T47D (cell line): ENCODE data around the gene MT4.

Experiments used
- DNase-seq, 2 experiments: peaks; one replicate each; pipeline versions ENCODE4 v3.0.0 to v3.0.0-alpha.2; 2011 to 2012; ENCODE audit warnings: low read depth in 1 of 2, low spot score in 1 of 2
- JUND ChIP-seq: IDR thresholded peaks from 2 replicates; pipeline ENCODE4 v1.6.1; 2012; ENCODE audit warnings: low read depth
- in situ Hi-C: cut with HindIII; loops from 2 replicates; pipeline ENCODE4 v1.10.0; 2016; ENCODE audit warnings: low sequenced_read_pairs, low pct_unique_long_range_greater_than_20kb

Gene MT4

DNA sequence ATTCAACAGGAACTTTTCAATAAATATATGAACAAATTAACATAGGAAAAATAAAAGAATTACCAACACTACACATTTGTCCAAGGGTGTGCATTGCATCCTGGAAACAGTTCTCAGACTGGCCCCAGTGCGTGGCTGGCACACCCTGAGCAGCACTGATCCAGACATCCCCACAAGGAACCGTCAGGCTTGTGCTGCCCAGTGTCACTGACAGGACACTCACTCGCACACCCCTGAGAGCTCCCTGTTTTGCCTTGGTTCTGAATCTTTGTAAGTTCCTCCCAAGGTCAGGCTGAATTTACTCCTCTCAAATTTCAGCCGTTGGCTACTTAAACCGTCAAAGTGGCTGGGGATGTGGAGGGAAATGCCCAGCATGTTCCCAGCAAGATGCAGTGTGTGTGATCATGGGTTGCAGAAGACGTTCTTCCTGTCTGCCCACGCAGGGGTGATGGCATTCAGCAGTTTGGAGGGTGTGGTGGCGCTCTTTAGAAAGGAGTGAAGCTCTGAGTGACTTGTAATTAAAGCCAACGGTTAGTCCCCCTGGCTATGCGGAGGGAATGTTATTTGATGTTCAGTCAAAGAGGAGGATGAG lies 45.2 kb downstream of the MT4 start:
- DNase-seq: peak in 1 of 2 experiments; percentile 87
- TF ChIP-seq JUND: no peak
- in situ Hi-C loops: no loop called here

DNA sequence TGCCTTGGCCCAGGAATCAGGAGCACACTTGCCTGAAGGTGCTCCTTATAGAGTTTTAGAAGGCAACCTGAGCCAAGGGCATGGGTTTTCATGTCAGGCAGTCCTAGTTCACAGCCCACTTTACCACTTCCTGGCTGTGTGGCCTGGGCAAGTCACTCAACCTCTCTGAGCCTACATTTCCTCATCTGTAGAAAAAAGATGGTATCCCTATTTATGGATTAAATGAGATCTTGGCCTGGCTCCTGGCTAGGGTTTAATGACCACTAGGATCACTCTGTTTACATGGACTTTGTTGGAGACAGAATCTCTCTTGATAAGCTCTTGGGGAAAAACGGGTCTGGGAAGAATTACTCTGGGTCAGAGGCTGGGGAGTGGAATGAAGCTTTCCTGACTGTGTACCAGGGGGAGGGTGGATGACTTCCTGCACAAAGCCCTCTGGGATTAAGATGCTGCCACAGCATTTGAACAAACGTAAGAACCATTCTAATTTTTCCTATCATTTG lies 45.8 kb downstream of the MT4 start:
- TF ChIP-seq JUND: no peak
- in situ Hi-C loops: no loop called here
- no peak for DNase-seq

- peak in 1 of 2 experiments; percentile 79 for DNase-seq
- in situ Hi-C loops: no loop called here
- no peak for TF ChIP-seq JUND
These were observed 46.5 kb downstream of the MT4 start for GRCh38 chr16:56611281-56611833.

- no peak for DNase-seq
- TF ChIP-seq JUND: no peak
- in situ Hi-C loops: no loop called here
These were observed 48.8 kb downstream of the MT4 start for GRCh38 chr16:56613706-56614105.

GRCh38 chr16:56614549-56614991 lies 49.7 kb downstream of the MT4 start:
- no peak for DNase-seq
- TF ChIP-seq JUND: no peak
- in situ Hi-C loops: no loop called here

DNA sequence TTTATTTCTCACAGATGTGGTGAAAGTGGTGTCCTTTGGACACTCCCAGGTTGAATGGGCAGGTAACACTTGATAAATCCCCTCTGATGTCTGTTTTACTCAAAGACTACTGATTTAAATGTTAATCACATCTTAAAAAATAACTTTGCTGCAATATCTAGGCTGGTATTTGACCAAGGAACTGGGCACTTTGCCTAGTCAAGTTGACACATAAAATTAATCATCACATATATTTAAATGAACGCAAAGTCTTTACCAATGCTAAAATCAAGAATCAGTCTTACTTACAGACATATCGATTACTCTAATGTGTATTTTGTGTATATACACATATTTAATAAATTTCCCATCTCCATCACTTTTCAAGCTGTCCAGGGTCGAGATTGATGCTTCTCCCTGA lies 50.5 kb downstream of the MT4 start:
- no peak for DNase-seq
- no peak for TF ChIP-seq JUND
- in situ Hi-C loops: no loop called here

- in situ Hi-C loops: no loop called here
- no peak for DNase-seq
These were observed 51.8 kb downstream of the MT4 start for GRCh38 chr16:56616608-56617211.

DNA sequence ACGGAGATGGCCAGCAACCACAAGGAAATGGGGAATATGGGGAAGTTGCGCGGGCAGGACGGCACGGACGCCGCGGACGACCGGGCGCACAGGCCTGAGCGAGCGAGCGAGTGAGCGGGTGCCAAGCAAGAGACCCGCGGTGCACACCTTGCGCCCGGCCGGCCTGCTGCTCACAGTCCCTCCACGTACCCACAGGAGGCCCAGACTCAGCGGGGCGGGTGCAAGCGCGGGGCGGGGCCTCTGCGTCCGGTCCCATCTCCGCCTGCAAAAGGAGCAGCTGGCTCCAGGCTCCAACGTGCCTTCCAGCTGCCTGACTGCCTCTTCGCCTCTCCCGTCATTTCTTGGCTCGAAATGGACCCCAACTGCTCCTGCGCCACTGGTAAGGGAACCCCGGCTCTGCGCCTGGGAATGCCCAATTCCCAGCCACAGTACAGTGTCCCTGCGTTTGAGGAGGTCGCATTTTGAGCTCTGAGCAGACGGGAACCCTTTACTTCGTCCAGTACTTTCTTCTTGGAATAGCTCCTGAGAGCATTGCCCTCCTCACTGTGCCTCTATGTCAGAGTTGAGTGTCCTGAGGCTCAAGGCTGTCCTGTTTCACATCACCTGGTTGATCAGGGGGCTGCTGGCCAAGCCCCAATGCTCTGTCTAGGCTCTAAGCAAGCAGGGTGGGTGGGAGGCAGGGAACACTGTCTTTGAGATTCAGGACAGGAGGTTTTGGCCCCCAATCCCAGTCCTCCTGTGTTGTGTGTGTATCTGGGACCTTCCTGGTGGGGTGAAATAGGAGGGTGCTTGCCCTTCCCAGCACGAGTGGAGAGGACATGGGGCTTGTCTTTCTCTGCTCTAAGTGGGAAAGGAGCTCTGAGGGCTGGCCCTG lies 52.6 kb downstream of the MT4 start:
- no peak for TF ChIP-seq JUND
- no peak for DNase-seq
- in situ Hi-C loops: no loop called here

More at GRCh38 chr16:56616608-56617211, 51.8 kb downstream of the MT4 start:
- TF ChIP-seq JUND: no peak

DNA sequence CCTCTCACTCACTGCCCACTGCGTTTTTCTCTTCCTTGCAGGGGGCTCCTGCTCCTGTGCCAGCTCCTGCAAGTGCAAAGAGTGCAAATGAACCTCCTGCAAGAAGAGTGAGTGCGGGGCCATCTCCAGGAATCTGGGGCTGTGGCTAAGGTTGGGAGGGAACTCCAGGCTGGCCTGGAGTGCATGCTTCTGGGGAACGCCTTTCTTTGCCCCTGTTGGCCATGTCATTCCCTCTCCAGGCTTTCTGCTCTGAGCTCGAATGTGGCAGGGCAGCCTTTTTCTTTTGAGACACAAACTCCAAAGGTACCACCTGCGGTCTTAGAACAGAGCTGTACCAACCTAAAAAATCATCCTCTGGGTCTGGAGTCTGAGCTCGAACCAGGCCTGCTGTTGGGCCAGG lies 53.3 kb downstream of the MT4 start:
- no peak for TF ChIP-seq JUND
- in situ Hi-C loops: no loop called here
- no peak for DNase-seq
